PFSK-1 (cell line): ENCODE results near the gene RNF168.

Experiments
- FOXP2 ChIP-seq: optimal IDR thresholded peaks from 2 replicates; pipeline ENCODE3; 2011; ENCODE audit warnings: borderline replicate concordance, control low read depth, inconsistent platforms; ENCODE audit not compliant: insufficient read depth; ENCODE audit errors: extremely low read length, extremely low read depth
- POLR2AphosphoS5 ChIP-seq: IDR thresholded peaks from 2 replicates; pipeline ENCODE4 v1.6.1; 2012; ENCODE audit warnings: low read depth, mild to moderate bottlenecking, control low read depth, low read length, moderate library complexity
- SIN3A ChIP-seq: IDR thresholded peaks from 2 replicates; pipeline ENCODE4 v1.6.1; 2012; ENCODE audit warnings: mild to moderate bottlenecking, low read length, moderate library complexity, borderline replicate concordance; ENCODE audit not compliant: insufficient read depth
- TAF1 ChIP-seq: IDR thresholded peaks from 2 replicates; pipeline ENCODE4 v1.6.1; 2012; ENCODE audit warnings: low read length, control low read depth, borderline replicate concordance; ENCODE audit not compliant: insufficient read depth
- TF ChIP-seq, protein P1 (sequence below), 2 experiments: IDR thresholded peaks; 2 replicates each; pipeline versions ENCODE4 v1.6.1 to v1.8.0; 2011 to 2012; ENCODE audit warnings: low read depth in 2 of 2, low read length in 2 of 2, control low read depth in 1 of 2, inconsistent platforms in 1 of 2, mild to moderate bottlenecking in 1 of 2, moderate library complexity in 1 of 2; ENCODE audit not compliant: insufficient read depth in 1 of 2

The RNF168 gene

DNA sequence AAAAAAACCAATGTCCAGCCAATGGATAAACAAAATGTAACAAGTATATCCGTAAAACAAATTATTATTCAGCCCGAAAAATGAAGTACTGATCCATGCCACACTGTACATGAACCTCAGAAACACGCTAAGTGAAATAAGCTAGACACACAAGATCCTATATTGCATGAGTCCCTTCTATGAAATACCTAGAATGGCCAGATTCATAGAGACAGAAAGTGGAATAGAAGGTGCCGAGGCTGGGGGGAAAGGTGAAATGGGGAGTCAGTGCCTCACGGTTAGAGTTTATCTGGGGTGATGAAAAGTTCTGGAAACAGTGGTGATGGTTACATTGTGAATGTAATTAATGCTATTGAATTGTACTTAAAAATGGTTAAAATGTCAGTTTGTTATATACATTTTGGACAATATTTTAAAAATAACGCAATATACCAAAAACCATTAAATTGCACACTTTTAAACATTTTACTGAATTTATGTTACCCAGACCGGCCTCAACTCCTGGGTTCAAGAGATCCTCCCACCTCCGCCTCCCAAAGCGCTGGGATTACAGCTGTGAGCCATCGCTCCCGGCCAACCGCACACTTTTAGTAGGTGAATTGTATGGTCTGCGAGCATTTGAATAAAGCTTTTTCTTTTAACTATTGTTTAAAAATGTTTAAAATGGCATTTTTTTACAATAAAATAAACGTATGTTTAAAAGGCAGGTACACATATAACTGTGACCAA lies 2.1 kb downstream of the RNF168 start:
- TF ChIP-seq FOXP2 (no peak), TAF1 (no peak), SIN3A (no peak), POLR2AphosphoS5 (no peak)
- TF ChIP-seq, protein P1, sequence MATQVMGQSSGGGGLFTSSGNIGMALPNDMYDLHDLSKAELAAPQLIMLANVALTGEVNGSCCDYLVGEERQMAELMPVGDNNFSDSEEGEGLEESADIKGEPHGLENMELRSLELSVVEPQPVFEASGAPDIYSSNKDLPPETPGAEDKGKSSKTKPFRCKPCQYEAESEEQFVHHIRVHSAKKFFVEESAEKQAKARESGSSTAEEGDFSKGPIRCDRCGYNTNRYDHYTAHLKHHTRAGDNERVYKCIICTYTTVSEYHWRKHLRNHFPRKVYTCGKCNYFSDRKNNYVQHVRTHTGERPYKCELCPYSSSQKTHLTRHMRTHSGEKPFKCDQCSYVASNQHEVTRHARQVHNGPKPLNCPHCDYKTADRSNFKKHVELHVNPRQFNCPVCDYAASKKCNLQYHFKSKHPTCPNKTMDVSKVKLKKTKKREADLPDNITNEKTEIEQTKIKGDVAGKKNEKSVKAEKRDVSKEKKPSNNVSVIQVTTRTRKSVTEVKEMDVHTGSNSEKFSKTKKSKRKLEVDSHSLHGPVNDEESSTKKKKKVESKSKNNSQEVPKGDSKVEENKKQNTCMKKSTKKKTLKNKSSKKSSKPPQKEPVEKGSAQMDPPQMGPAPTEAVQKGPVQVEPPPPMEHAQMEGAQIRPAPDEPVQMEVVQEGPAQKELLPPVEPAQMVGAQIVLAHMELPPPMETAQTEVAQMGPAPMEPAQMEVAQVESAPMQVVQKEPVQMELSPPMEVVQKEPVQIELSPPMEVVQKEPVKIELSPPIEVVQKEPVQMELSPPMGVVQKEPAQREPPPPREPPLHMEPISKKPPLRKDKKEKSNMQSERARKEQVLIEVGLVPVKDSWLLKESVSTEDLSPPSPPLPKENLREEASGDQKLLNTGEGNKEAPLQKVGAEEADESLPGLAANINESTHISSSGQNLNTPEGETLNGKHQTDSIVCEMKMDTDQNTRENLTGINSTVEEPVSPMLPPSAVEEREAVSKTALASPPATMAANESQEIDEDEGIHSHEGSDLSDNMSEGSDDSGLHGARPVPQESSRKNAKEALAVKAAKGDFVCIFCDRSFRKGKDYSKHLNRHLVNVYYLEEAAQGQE (IDR thresholded peaks at IDR 0.05; ENCODE audit: insufficient read depth in 1 of 2, low read depth in 2 of 2, low read length in 2 of 2) = no peak

GRCh38 chr3:196499807-196500524 lies 3.6 kb downstream of the RNF168 start:
- TF ChIP-seq SIN3A = no peak
- no peak for TF ChIP-seq POLR2AphosphoS5
- TF ChIP-seq TAF1 = no peak
- TF ChIP-seq, protein P1 (IDR thresholded peaks at IDR 0.05; ENCODE audit: insufficient read depth in 1 of 2, low read depth in 2 of 2, low read length in 2 of 2) = no peak
- no peak for TF ChIP-seq FOXP2

GRCh38 chr3:196499061-196499460 lies 4.5 kb downstream of the RNF168 start:
- TF ChIP-seq, protein P1 (IDR thresholded peaks at IDR 0.05; ENCODE audit: insufficient read depth in 1 of 2, low read depth in 2 of 2, low read length in 2 of 2) = no peak
- no peak for TF ChIP-seq TAF1
- TF ChIP-seq POLR2AphosphoS5 = no peak
- no peak for TF ChIP-seq FOXP2
- no peak for TF ChIP-seq SIN3A

DNA sequence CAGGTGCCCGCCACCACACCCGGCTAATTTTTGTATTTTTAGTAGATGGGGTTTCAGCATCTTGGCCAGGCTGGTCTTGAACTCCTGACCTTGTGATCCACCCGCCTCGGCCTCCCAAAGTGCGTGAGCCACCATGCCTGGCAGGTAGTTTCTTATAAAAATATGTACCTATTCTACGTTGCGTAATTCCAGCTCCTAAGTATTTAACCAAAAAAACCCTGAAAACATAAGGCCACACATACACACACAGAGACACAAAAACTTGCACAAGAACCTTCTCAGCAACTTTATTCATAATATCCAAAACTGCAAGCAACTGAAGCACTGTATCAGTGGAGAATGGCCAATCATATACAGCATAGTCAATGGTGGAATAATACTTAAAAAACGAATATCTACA lies 5.3 kb downstream of the RNF168 start:
- no peak for TF ChIP-seq SIN3A
- TF ChIP-seq FOXP2 = no peak
- no peak for TF ChIP-seq POLR2AphosphoS5
- TF ChIP-seq TAF1 = no peak
- TF ChIP-seq, protein P1 (IDR thresholded peaks at IDR 0.05; ENCODE audit: insufficient read depth in 1 of 2, low read depth in 2 of 2, low read length in 2 of 2) = no peak
